ENCODE measurements around the gene LIPC. TPM values are rescaled to one million over a fixed set of nuclear protein-coding genes. Genes with fewer than 3 reads are reported as not detected.

Gene LIPC
- polyA plus RNA-seq, 1 donor (not counting 4 experiments of a cell fraction or from before 2014, with no cell fraction given), result not detected

GRCh38 chr15:58528188-58528870 is 96.5 kb downstream of the LIPC start:
- Histone ChIP-seq H3K4me2 (ENCODE audit: control insufficient read depth, extremely low read depth, insufficient read depth, low read depth, low read length) (no peak overlapping the region), H3K4me1 (ENCODE audit: control insufficient read depth, extremely low read depth, insufficient read depth, low read length) (peaks cover 3% of the 10 kb centered on the region), H3K4me3 (ENCODE audit: control insufficient read depth in 2 of 3, extremely low read depth in 1 of 3, insufficient read depth in 2 of 3, low read depth in 1 of 3, low read length in 3 of 3) (no peak overlapping the region), H2AFZ (ENCODE audit: control insufficient read depth, low read length) (no peak overlapping the region), H4K20me1 (ENCODE audit: control insufficient read depth, extremely low read depth, insufficient read depth, low read length) (no peaks in the 10 kb centered on the region), H3K36me3 (ENCODE audit: control insufficient read depth in 2 of 2, extremely low read depth in 1 of 2, insufficient read depth in 2 of 2, low read length in 2 of 2) (no peaks in the 10 kb centered on the region), H3K79me2 (ENCODE audit: control insufficient read depth, insufficient read depth, low read length) (no peaks in the 10 kb centered on the region), H3K27me3 (ENCODE audit: control insufficient read depth, extremely low read depth, insufficient read depth, low read length) (no peaks in the 10 kb centered on the region), H3K27ac (ENCODE audit: control insufficient read depth, insufficient read depth, low read length) (no peak overlapping the region), H3K9ac (ENCODE audit: control insufficient read depth, extremely low read depth, insufficient read depth, low read length) (no peak overlapping the region), H3K9me1 (ENCODE audit: control insufficient read depth, extremely low read depth, insufficient read depth, low read length) (no peaks in the 10 kb centered on the region), H3K9me3 (ENCODE audit: control insufficient read depth, low read depth, low read length) (no peaks in the 10 kb centered on the region)
- TF ChIP-seq EZH2 (IDR thresholded peaks at IDR 0.05; ENCODE audit: low read length) (no peak), CTCF (optimal IDR thresholded peaks at IDR 0.05 in 1 of 3, IDR thresholded peaks at IDR 0.05 in 1 of 3, conservative IDR thresholded peaks at IDR 0.05 in 1 of 3; ENCODE audit: extremely low read depth in 1 of 3, insufficient read depth in 2 of 3, low read length in 3 of 3) (no peak)
- FAIRE-seq (no peak), DNase-seq (ENCODE audit: low read depth, low spot score) (no peak)
- dilution Hi-C loops (cut with MboI; ENCODE audit: extremely low pct_ligation_motif_present, low sequenced_read_pairs), result no loop called here

- DNase-seq (ENCODE audit: low read depth, low spot score) (no peak), FAIRE-seq (no peak)
- Histone ChIP-seq H3K4me3 (ENCODE audit: control insufficient read depth in 2 of 3, extremely low read depth in 1 of 3, insufficient read depth in 2 of 3, low read depth in 1 of 3, low read length in 3 of 3) (no peak overlapping the region), H3K27ac (ENCODE audit: control insufficient read depth, insufficient read depth, low read length) (no peak overlapping the region), H2AFZ (ENCODE audit: control insufficient read depth, low read length) (no peak overlapping the region), H3K9me1 (ENCODE audit: control insufficient read depth, extremely low read depth, insufficient read depth, low read length) (no peaks in the 10 kb centered on the region), H3K4me2 (ENCODE audit: control insufficient read depth, extremely low read depth, insufficient read depth, low read depth, low read length) (no peak overlapping the region), H3K36me3 (ENCODE audit: control insufficient read depth in 2 of 2, extremely low read depth in 1 of 2, insufficient read depth in 2 of 2, low read length in 2 of 2) (no peaks in the 10 kb centered on the region), H3K79me2 (ENCODE audit: control insufficient read depth, insufficient read depth, low read length) (no peaks in the 10 kb centered on the region), H3K9ac (ENCODE audit: control insufficient read depth, extremely low read depth, insufficient read depth, low read length) (no peak overlapping the region), H3K27me3 (ENCODE audit: control insufficient read depth, extremely low read depth, insufficient read depth, low read length) (no peaks in the 10 kb centered on the region), H3K9me3 (ENCODE audit: control insufficient read depth, low read depth, low read length) (no peaks in the 10 kb centered on the region), H3K4me1 (ENCODE audit: control insufficient read depth, extremely low read depth, insufficient read depth, low read length) (peaks cover 3% of the 10 kb centered on the region), H4K20me1 (ENCODE audit: control insufficient read depth, extremely low read depth, insufficient read depth, low read length) (no peaks in the 10 kb centered on the region)
- no peak for TF ChIP-seq CTCF (optimal IDR thresholded peaks at IDR 0.05 in 1 of 3, IDR thresholded peaks at IDR 0.05 in 1 of 3, conservative IDR thresholded peaks at IDR 0.05 in 1 of 3; ENCODE audit: extremely low read depth in 1 of 3, insufficient read depth in 2 of 3, low read length in 3 of 3)
- no peak for TF ChIP-seq EZH2 (IDR thresholded peaks at IDR 0.05; ENCODE audit: low read length)
- dilution Hi-C loops (cut with MboI; ENCODE audit: extremely low pct_ligation_motif_present, low sequenced_read_pairs), result no loop called here
Observed at GRCh38 chr15:58529041-58529440, 97.2 kb downstream of the LIPC start.
